Endothelial cell of umbilical vein (primary cell): Measurements from ENCODE around the gene CHRNE.

Experiments used
- EZH2 ChIP-seq: IDR thresholded peaks from 2 replicates; pipeline ENCODE4 v1.6.1; 2012; ENCODE audit warnings: borderline replicate concordance, low read depth, mild to moderate bottlenecking, moderate library complexity, low read length, inconsistent platforms; ENCODE audit not compliant: severe bottlenecking
- GATA2 ChIP-seq: IDR thresholded peaks from 2 replicates; pipeline ENCODE4 v1.7.0; 2011; ENCODE audit warnings: low read depth, mild to moderate bottlenecking, moderate library complexity, mixed read lengths, low read length; ENCODE audit not compliant: insufficient read length, insufficient read depth
- JUN ChIP-seq: IDR thresholded peaks from 2 replicates; pipeline ENCODE4 v1.6.1; 2011; ENCODE audit warnings: borderline replicate concordance, low read depth; ENCODE audit not compliant: insufficient read length, insufficient read depth
- MYC ChIP-seq: IDR thresholded peaks from one replicate; pipeline ENCODE4 v1.6.1; 2011; ENCODE audit warnings: mild to moderate bottlenecking, low read depth, low read length
- POLR2A ChIP-seq: IDR thresholded peaks from 2 replicates; pipeline ENCODE4 v1.6.1; 2012; ENCODE audit warnings: low read depth, mild to moderate bottlenecking, control low read depth, low read length
- POLR2AphosphoS5 ChIP-seq: IDR thresholded peaks from 2 replicates; pipeline ENCODE4 v1.6.1; 2012; ENCODE audit warnings: low read depth, mild to moderate bottlenecking, control low read depth, low read length, moderate library complexity; ENCODE audit not compliant: insufficient read depth
- TF ChIP-seq, protein P1 (sequence below), 2 donors: IDR thresholded peaks; 1 replicate in 1 of 2; 2 replicates in 1 of 2; pipeline ENCODE4 v1.5.1; 2011; ENCODE audit warnings: low read length in 2 of 2, mild to moderate bottlenecking in 2 of 2, moderate library complexity in 2 of 2, control low read depth in 1 of 2, inconsistent platforms in 1 of 2, low read depth in 1 of 2; ENCODE audit not compliant: insufficient read depth in 1 of 2; ENCODE audit errors: extremely low read depth in 1 of 2
- TF ChIP-seq, protein P2 (sequence below): IDR thresholded peaks from 2 replicates; pipeline ENCODE4 v1.6.1; 2011; ENCODE audit not compliant: insufficient read depth, insufficient read length

DNA sequence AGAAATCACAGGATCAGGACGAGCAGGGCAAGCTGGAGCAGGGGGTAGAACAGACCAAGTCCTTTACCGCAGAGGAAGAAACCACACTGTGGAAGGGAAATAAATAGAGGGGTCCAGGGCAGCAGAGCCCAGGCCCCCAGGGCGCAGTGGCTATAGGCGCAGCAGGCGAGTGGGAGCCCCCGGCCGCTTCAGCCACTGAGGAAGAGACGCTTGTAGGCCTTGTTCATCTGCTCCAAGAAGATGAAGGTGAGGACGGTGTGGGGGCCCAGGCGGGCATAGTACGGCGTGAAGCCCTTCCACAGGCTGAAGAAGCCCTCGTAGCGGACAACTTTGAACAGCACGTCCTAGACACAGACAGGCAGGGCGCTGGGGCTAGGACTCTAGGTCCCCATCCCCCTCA, 34.7 kb upstream of the CHRNE start:
- TF ChIP-seq, protein P1, sequence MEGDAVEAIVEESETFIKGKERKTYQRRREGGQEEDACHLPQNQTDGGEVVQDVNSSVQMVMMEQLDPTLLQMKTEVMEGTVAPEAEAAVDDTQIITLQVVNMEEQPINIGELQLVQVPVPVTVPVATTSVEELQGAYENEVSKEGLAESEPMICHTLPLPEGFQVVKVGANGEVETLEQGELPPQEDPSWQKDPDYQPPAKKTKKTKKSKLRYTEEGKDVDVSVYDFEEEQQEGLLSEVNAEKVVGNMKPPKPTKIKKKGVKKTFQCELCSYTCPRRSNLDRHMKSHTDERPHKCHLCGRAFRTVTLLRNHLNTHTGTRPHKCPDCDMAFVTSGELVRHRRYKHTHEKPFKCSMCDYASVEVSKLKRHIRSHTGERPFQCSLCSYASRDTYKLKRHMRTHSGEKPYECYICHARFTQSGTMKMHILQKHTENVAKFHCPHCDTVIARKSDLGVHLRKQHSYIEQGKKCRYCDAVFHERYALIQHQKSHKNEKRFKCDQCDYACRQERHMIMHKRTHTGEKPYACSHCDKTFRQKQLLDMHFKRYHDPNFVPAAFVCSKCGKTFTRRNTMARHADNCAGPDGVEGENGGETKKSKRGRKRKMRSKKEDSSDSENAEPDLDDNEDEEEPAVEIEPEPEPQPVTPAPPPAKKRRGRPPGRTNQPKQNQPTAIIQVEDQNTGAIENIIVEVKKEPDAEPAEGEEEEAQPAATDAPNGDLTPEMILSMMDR (IDR thresholded peaks at IDR 0.05; ENCODE audit: extremely low read depth in 1 of 2, insufficient read depth in 1 of 2, low read depth in 1 of 2, low read length in 2 of 2) = no peak
- no peak for TF ChIP-seq EZH2
- no peak for TF ChIP-seq POLR2A
- TF ChIP-seq, protein P2, sequence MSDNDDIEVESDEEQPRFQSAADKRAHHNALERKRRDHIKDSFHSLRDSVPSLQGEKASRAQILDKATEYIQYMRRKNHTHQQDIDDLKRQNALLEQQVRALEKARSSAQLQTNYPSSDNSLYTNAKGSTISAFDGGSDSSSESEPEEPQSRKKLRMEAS = no peak
- TF ChIP-seq MYC = no peak
- no peak for TF ChIP-seq POLR2AphosphoS5
- no peak for TF ChIP-seq JUN
- TF ChIP-seq GATA2 = no peak
